Liver (tissue), 9 donors: ENCODE data around the gene ARHGAP4. TPM values are rescaled to one million over a fixed set of nuclear protein-coding genes. Genes with fewer than 3 reads are reported as not detected.

Experiments used
- DNase-seq: peaks from one replicate; pipeline ENCODE4 v3.0.0-alpha.2; 2017; ENCODE audit warnings: low spot score
- H3K27ac ChIP-seq, 2 donors: one replicate each; pipeline ENCODE4 v1.7.0; 2013; ENCODE audit warnings: inconsistent platforms in 2 of 2, low read length in 2 of 2, control low read depth in 1 of 2, low read depth in 1 of 2, mild to moderate bottlenecking in 1 of 2
- H3K27me3 ChIP-seq, 4 donors: one replicate each; pipeline versions ENCODE4 v1.6.1 to v1.7.0; 2013; ENCODE audit warnings: low read length in 3 of 4, inconsistent platforms in 1 of 4, mild to moderate bottlenecking in 1 of 4, moderate library complexity in 1 of 4; ENCODE audit not compliant: control insufficient read depth in 4 of 4, insufficient read depth in 4 of 4
- H3K36me3 ChIP-seq, 4 donors: one replicate each; pipeline versions ENCODE4 v1.6.1 to v1.7.0; 2013; ENCODE audit warnings: low read length in 3 of 4, mild to moderate bottlenecking in 3 of 4, low read depth in 1 of 4, moderate library complexity in 1 of 4; ENCODE audit not compliant: control insufficient read depth in 4 of 4, insufficient read depth in 3 of 4
- H3K4me1 ChIP-seq, 4 donors: one replicate each; pipeline versions ENCODE4 v1.6.1 to v1.7.0; 2013; ENCODE audit warnings: low read length in 3 of 4, mild to moderate bottlenecking in 3 of 4, moderate library complexity in 1 of 4; ENCODE audit not compliant: control insufficient read depth in 4 of 4, insufficient read depth in 4 of 4
- H3K4me3 ChIP-seq, 3 donors: one replicate each; pipeline versions ENCODE4 v1.6.1 to v1.7.0; 2013; ENCODE audit warnings: low read length in 3 of 3, control low read depth in 1 of 3, low read depth in 1 of 3, mild to moderate bottlenecking in 1 of 3
- H3K9ac ChIP-seq, 2 donors: one replicate each; pipeline ENCODE4 v1.7.0; 2013; ENCODE audit warnings: low read length in 2 of 2, mild to moderate bottlenecking in 2 of 2, moderate library complexity in 2 of 2, control low read depth in 1 of 2, low read depth in 1 of 2
- H3K9me3 ChIP-seq, 4 donors: one replicate each; pipeline versions ENCODE4 v1.6.1 to v1.7.0; 2013; ENCODE audit warnings: low read length in 3 of 4; ENCODE audit not compliant: control insufficient read depth in 4 of 4
- CTCF ChIP-seq: fragments of 150-350 bp; IDR thresholded peaks from 2 replicates; pipeline ENCODE4 v1.5.1; 2017; ENCODE audit warnings: improper control_type of control experiment, low read depth, low read length; ENCODE audit not compliant: missing input control
- EGR1 ChIP-seq, 2 donors: IDR thresholded peaks; 2 replicates each; pipeline ENCODE4 v1.6.1; 2016 to 2018; ENCODE audit warnings: antibody characterized with exemption in 2 of 2, low read depth in 2 of 2
- FOXA1 ChIP-seq: IDR thresholded peaks from 2 replicates; pipeline ENCODE4 v1.6.1; 2016; ENCODE audit warnings: antibody characterized with exemption
- FOXA2 ChIP-seq: IDR thresholded peaks from 2 replicates; pipeline ENCODE4 v1.6.1; 2016; ENCODE audit warnings: antibody characterized with exemption
- HNF4A ChIP-seq, 2 donors: conservative IDR thresholded peaks; 2 replicates each; pipeline ENCODE4 v1.6.1; 2016; ENCODE audit warnings: antibody characterized with exemption in 2 of 2, mild to moderate bottlenecking in 2 of 2
- HNF4G ChIP-seq: IDR thresholded peaks from 2 replicates; pipeline ENCODE4 v1.6.1; 2016; ENCODE audit warnings: antibody characterized with exemption
- JUND ChIP-seq, 2 donors: IDR thresholded peaks; 2 replicates each; pipeline ENCODE4 v1.6.1; 2016; ENCODE audit warnings: antibody characterized with exemption in 2 of 2
- MAX ChIP-seq: IDR thresholded peaks from 2 replicates; pipeline ENCODE4 v1.6.1; 2016; ENCODE audit warnings: antibody characterized with exemption
- NR2F2 ChIP-seq: IDR thresholded peaks from 2 replicates; pipeline ENCODE4 v1.6.1; 2016; ENCODE audit warnings: antibody characterized with exemption
- RAD21 ChIP-seq, 2 donors: IDR thresholded peaks; 2 replicates each; pipeline ENCODE4 v1.6.1; 2016; ENCODE audit warnings: antibody characterized with exemption in 2 of 2, mild to moderate bottlenecking in 2 of 2
- REST ChIP-seq: IDR thresholded peaks from 2 replicates; pipeline ENCODE4 v1.6.1; 2016; ENCODE audit warnings: antibody characterized with exemption, mild to moderate bottlenecking
- RXRA ChIP-seq, 2 donors: IDR thresholded peaks; 2 replicates each; pipeline ENCODE4 v1.6.1; 2017 to 2018; ENCODE audit warnings: antibody characterized with exemption in 2 of 2, mild to moderate bottlenecking in 1 of 2
- SP1 ChIP-seq: IDR thresholded peaks from 2 replicates; pipeline ENCODE4 v1.6.1; 2018; ENCODE audit warnings: antibody characterized with exemption, mild to moderate bottlenecking
- TAF1 ChIP-seq: conservative IDR thresholded peaks from 2 replicates; pipeline ENCODE4 v1.6.1; 2016; ENCODE audit warnings: antibody characterized with exemption, mild to moderate bottlenecking
- YY1 ChIP-seq: IDR thresholded peaks from 2 replicates; pipeline ENCODE4 v1.6.1; 2016; ENCODE audit warnings: antibody characterized with exemption, mild to moderate bottlenecking
- WGBS: extraction: QIAGEN DNeasy Blood & Tissue Kit; methylation state at CpG from one replicate; pipeline ENCODE4 v1.1.7; 2013; 5-methylcytosine and 5-hydroxymethylcytosine counted together
- polyA plus RNA-seq, 2 donors: library from polyadenylated mRNA; stranded (reverse) in 1 of 2; unstranded in 1 of 2; fragments of 200-250 nt in 1 of 2; fragments of >200 nt in 1 of 2; fragmentation: Nextera tagmentation in 1 of 2; extraction: Ambion mirVana in 1 of 2; gene quantifications; one replicate each; pipeline versions ENCODE4 v1.2.1 to v1.2.3, GENCODE V29; 2013 to 2015
- total RNA-seq, 2 donors: library from RNA; depleted of rRNA; stranded (reverse); fragments of >200 nt; gene quantifications; one replicate each; pipeline ENCODE4 v1.2.3, GENCODE V29; 2014
- donor health status: healthy.
- donor health status: healthy.
- donor health status: healthy.
- donor health status: healthy.
- donor health status: healthy.

The ARHGAP4 gene
- total and polyA plus RNA-seq, 4 donors: 3.3 to 28.1 (median 10.2) TPM

GRCh38 chrX:153873282-153874084 lies 52.6 kb downstream of the ARHGAP4 start:
- no peaks in the 10 kb centered on the region for H3K9me3 ChIP-seq
- no peak overlapping the region for H3K9ac ChIP-seq
- no peak overlapping the region for H3K4me3 ChIP-seq
- WGBS: 21% methylated on average over 7 of the region's 7 CpGs
- peaks cover 0 to 4% (median 0%) of the 10 kb centered on the region in 4 donors for H3K27me3 ChIP-seq
- no peak for DNase-seq
- no peaks in the 10 kb centered on the region for H3K36me3 ChIP-seq
- H3K27ac ChIP-seq: no peak overlapping the region
- TF ChIP-seq FOXA2 (no peak), YY1 (no peak), CTCF (no peak), SP1 (no peak), JUND (IDR thresholded peaks at IDR 0.05) (no peak), RAD21 (IDR thresholded peaks at IDR 0.05) (no peak), MAX (no peak), TAF1 (no peak), FOXA1 (no peak)
- H3K4me1 ChIP-seq: no peaks in the 10 kb centered on the region

- TF ChIP-seq RXRA (IDR thresholded peaks at IDR 0.05) (no peak), RAD21 (IDR thresholded peaks at IDR 0.05) (no peak), FOXA1 (no peak), HNF4A (conservative IDR thresholded peaks at IDR 0.05) (no peak), CTCF (no peak), NR2F2 (no peak), FOXA2 (no peak), JUND (IDR thresholded peaks at IDR 0.05) (no peak), TAF1 (no peak), YY1 (no peak), MAX (no peak), SP1 (no peak), EGR1 (IDR thresholded peaks at IDR 0.05; ENCODE audit: low read depth in 2 of 2) (no peak), REST (no peak), HNF4G (no peak)
- DNase-seq: no peak
- Histone ChIP-seq H3K9ac (no peak overlapping the region), H3K4me1 (no peaks in the 10 kb centered on the region), H3K27ac (no peak overlapping the region), H3K9me3 (no peaks in the 10 kb centered on the region), H3K36me3 (no peaks in the 10 kb centered on the region), H3K4me3 (no peak overlapping the region), H3K27me3 (peaks cover 0 to 4% (median 0%) of the 10 kb centered on the region in 4 donors)
- WGBS: 70% methylated on average over 29 of the region's 29 CpGs
These were observed 53.9 kb downstream of the ARHGAP4 start for GRCh38 chrX:153871946-153872878.
